Measurements from ENCODE around the gene SH3RF3. TPM values are rescaled to one million over a fixed set of nuclear protein-coding genes. Genes with fewer than 3 reads are reported as not detected.

The SH3RF3 gene
- polyA plus RNA-seq, 1 of the 3 experiments (the other 2 are of a cell fraction): 1.9 TPM

DNA sequence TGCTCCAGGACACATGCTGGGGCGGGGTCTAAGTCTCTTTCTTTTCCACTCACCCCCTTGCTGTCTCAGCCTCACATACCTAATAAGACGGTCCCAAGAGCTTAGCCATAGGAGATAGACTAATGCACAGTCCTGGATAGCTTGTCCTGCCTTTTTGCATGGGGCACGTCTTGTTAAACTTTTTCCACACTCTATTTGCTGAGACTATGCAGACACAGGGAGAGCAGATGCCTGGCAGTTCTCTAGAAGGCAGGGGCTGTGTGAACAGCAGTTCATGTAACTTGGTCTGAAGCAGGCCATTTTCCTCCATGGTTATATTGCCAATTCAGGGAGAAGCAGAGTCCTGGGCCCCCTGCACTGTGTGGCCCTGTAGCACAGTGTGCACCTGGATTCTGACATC, 342.7 kb downstream of the SH3RF3 start:
- H3K9me3 ChIP-seq: no peaks in the 10 kb centered on the region

More for the DNA sequence above, 342.7 kb downstream of the SH3RF3 start:
- Histone ChIP-seq H2AFZ (ENCODE audit: low read depth) (no peak overlapping the region), H3K27me3 (ENCODE audit: insufficient read depth) (no peaks in the 10 kb centered on the region), H4K20me1 (ENCODE audit: insufficient read depth) (no peaks in the 10 kb centered on the region), H3K79me2 (ENCODE audit: insufficient read depth) (0 out of 2 replicates have a peak, but pooled peaks cover 6% of the 10 kb centered on the region), H3K4me2 (no peak overlapping the region), H3K27ac (ENCODE audit: low read depth in 2 of 2, low read length in 1 of 2) (peak overlapping the region in 1 of 2 experiments; percentile 97; a peak in 3 of 4 replicates), H3K9me2 (no peaks in the 10 kb centered on the region), H3K9ac (no peak overlapping the region), H3K4me1 (ENCODE audit: control insufficient read depth in 1 of 2, insufficient read depth in 2 of 2, low read depth in 1 of 2, low read length in 1 of 2) (peaks cover 34 to 57% of the 10 kb centered on the region in 2 experiments), H3K36me3 (replicated peaks in 1 of 2; ENCODE audit: control insufficient read depth in 1 of 2, insufficient read depth in 2 of 2, low read length in 1 of 2) (no peaks in the 10 kb centered on the region), H3F3A (replicated peaks; ENCODE audit: insufficient read depth) (peaks cover 22% of the 10 kb centered on the region), H3K4me3 (ENCODE audit: low read depth in 2 of 2, low read length in 1 of 2) (no peak overlapping the region)
- no peak for TF ChIP-seq YY1 (IDR thresholded peaks at IDR 0.05; ENCODE audit: low read depth)
- no peak for TF ChIP-seq CTCF (IDR thresholded peaks at IDR 0.05)
- no peak for TF ChIP-seq TAF1 (IDR thresholded peaks at IDR 0.05; ENCODE audit: borderline replicate concordance, low read depth, low read length)
- no peak for TF ChIP-seq RCOR1 (IDR thresholded peaks at IDR 0.05; ENCODE audit: low read length)
- no peak for TF ChIP-seq PBX3 (IDR thresholded peaks at IDR 0.05)
- TF ChIP-seq TCF12 (IDR thresholded peaks at IDR 0.05): no peak
- TF ChIP-seq JUND (IDR thresholded peaks at IDR 0.05): no peak
- no peak for TF ChIP-seq POLR2AphosphoS5 (IDR thresholded peaks at IDR 0.05; ENCODE audit: low read depth, low read length)
- no peak for TF ChIP-seq NRF1 (IDR thresholded peaks at IDR 0.05; ENCODE audit: low read depth, low read length)
- no peak for TF ChIP-seq FOXM1 (IDR thresholded peaks at IDR 0.05; ENCODE audit: low read depth)
- no peak for TF ChIP-seq RXRA (IDR thresholded peaks at IDR 0.05; ENCODE audit: borderline replicate concordance, low read depth)
- no peak for TF ChIP-seq IRF3 (IDR thresholded peaks at IDR 0.05; ENCODE audit: low read depth, low read length)
- no peak for TF ChIP-seq GATA2 (CRISPR knock-in tag; IDR thresholded peaks at IDR 0.05)
- no peak for TF ChIP-seq SMC3 (IDR thresholded peaks at IDR 0.05; ENCODE audit: low read depth, low read length)
- no peak for TF ChIP-seq RFX5 (IDR thresholded peaks at IDR 0.05; ENCODE audit: low read length)
- no peak for TF ChIP-seq TEAD4 (IDR thresholded peaks at IDR 0.05; ENCODE audit: borderline replicate concordance, insufficient read depth)
- no peak for TF ChIP-seq MAX (IDR thresholded peaks at IDR 0.05; ENCODE audit: low read depth)
- no peak for TF ChIP-seq NFIC (IDR thresholded peaks at IDR 0.05; ENCODE audit: borderline replicate concordance)
- TF ChIP-seq USF2 (IDR thresholded peaks at IDR 0.05; ENCODE audit: borderline replicate concordance, low read depth, low read length): no peak
- CTCF ChIA-PET: interaction anchor here (1.4 to 4.0 kb wide), 2 partner anchors 39 to 270 kb away, joined by 3 to 19 read pairs; no protein-coding TSS in a partner anchor
- 87% methylated on average over 3 of the region's 3 CpGs for WGBS (ENCODE audit: low lambda C conversion rate)
- DNase-seq: no peak
- POLR2A ChIA-PET: no interaction called here

Measured in SK-N-SH (cell line).